Tibial nerve (tissue), 4 donors: ENCODE data around the gene CEP295NL. TPM values are rescaled to one million over a fixed set of nuclear protein-coding genes. Genes with fewer than 3 reads are reported as not detected.

Source experiments
- DNase-seq, 2 donors: peaks; one replicate each; pipeline ENCODE4 v3.0.0-alpha.2; 2019; ENCODE audit warnings: low spot score in 2 of 2
- H3K27ac ChIP-seq, 4 donors: fragments of 200-600 bp; sonication (generic) in 3 of 4; one replicate each; pipeline ENCODE4 v1.5.1; 2017 to 2019; ENCODE audit warnings: mild to moderate bottlenecking in 1 of 4
- H3K27me3 ChIP-seq, 2 donors: fragments of 200-600 bp; sonication (generic) in 1 of 2; one replicate each; pipeline versions ENCODE4 v1.5.1 to v1.6.0; 2017 to 2019
- H3K36me3 ChIP-seq, 3 donors: fragments of 200-600 bp; sonication (generic); one replicate each; pipeline ENCODE4 v1.5.1; 2018 to 2019
- H3K4me1 ChIP-seq, 4 donors: fragments of 200-600 bp; sonication (generic) in 3 of 4; one replicate each; pipeline ENCODE4 v1.5.1; 2017 to 2019
- H3K4me3 ChIP-seq, 4 donors: fragments of 200-600 bp; sonication (generic) in 3 of 4; one replicate each; pipeline ENCODE4 v1.5.1; 2017 to 2019; ENCODE audit warnings: mild to moderate bottlenecking in 1 of 4, moderate library complexity in 1 of 4
- H3K9me3 ChIP-seq, 4 donors: fragments of 200-600 bp; sonication (generic) in 3 of 4; one replicate each; pipeline ENCODE4 v1.5.1; 2017 to 2019
- CTCF ChIP-seq, 5 experiments: fragments of 200-600 bp in 3 of 5; fragments of 450-650 bp in 2 of 5; sonication (generic) in 3 of 5; IDR thresholded peaks; one replicate each; pipeline ENCODE4 v1.5.1; 2016 to 2019; ENCODE audit warnings: antibody characterized with exemption in 5 of 5, mild to moderate bottlenecking in 3 of 5, moderate library complexity in 2 of 5
- EP300 ChIP-seq, 2 donors: sonication (generic); formaldehyde crosslinking; IDR thresholded peaks; one replicate each; pipeline ENCODE4 v1.6.1; 2017; ENCODE audit warnings: antibody characterized with exemption in 2 of 2, mild to moderate bottlenecking in 1 of 2
- POLR2A ChIP-seq, 2 donors: fragments of 450-650 bp; IDR thresholded peaks; one replicate each; pipeline ENCODE4 v1.6.1; 2017; ENCODE audit warnings: antibody characterized with exemption in 2 of 2, mild to moderate bottlenecking in 2 of 2, moderate library complexity in 2 of 2
- WGBS, 2 donors: methylation state at CpG; one replicate each; pipeline ENCODE4 v1.1.5; 2018; 5-methylcytosine and 5-hydroxymethylcytosine counted together
- total RNA-seq, 4 donors: library from RNA; depleted of rRNA; stranded (reverse); fragments of >200 nt; gene quantifications; one replicate each; pipeline ENCODE4 v1.1.0, GENCODE V29; 2016

Gene CEP295NL
- total RNA-seq, 4 donors from 2014 or later, result 6.5 to 35.1 (median 9.9) TPM

- H3K27ac ChIP-seq, result peak overlapping the region in 1 of 4 donors; percentile 16
- TF ChIP-seq POLR2A (IDR thresholded peaks at IDR 0.05), result no peak
- no peak for TF ChIP-seq EP300 (IDR thresholded peaks at IDR 0.05)
- no peak for TF ChIP-seq CTCF (IDR thresholded peaks at IDR 0.05)
- 69 to 71% methylated on average over 15 to 30 of the region's 31 CpGs for WGBS, 2 donors
- no peak overlapping the region for H3K4me3 ChIP-seq
- H3K36me3 ChIP-seq, result no peaks in the 10 kb centered on the region
- H3K9me3 ChIP-seq, result no peaks in the 10 kb centered on the region
- H3K27me3 ChIP-seq, result no peaks in the 10 kb centered on the region
- DNase-seq, result no peak
- H3K4me1 ChIP-seq, result peaks cover 0 to 42% (median 21%) of the 10 kb centered on the region in 4 donors
Observed at GRCh38 chr17:78929908-78930775, 27.1 kb upstream of the CEP295NL start.

- Histone ChIP-seq H3K27me3 (no peaks in the 10 kb centered on the region), H3K4me3 (peak overlapping the region; percentile 67 to 98 (median 78)), H3K9me3 (no peaks in the 10 kb centered on the region), H3K4me1 (peaks cover 0 to 49% (median 30%) of the 10 kb centered on the region in 4 donors), H3K27ac (peak overlapping the region; percentile 82 to 100 (median 96)), H3K36me3 (no peaks in the 10 kb centered on the region)
- 13 to 19% methylated on average over 20 to 33 of the region's 33 CpGs for WGBS, 2 donors
- peak; percentile 87 to 90 for DNase-seq
- peak; percentile 37 to 60 for TF ChIP-seq POLR2A (IDR thresholded peaks at IDR 0.05)
- no peak for TF ChIP-seq CTCF (IDR thresholded peaks at IDR 0.05)
- peak in 1 of 2 donors; percentile 86 for TF ChIP-seq EP300 (IDR thresholded peaks at IDR 0.05)
Observed at GRCh38 chr17:78925662-78926555, 22.9 kb upstream of the CEP295NL start.

- Histone ChIP-seq H3K27ac (peak within 1 kb of the TSS; percentile 82 to 100 (median 96)), H3K4me3 (peak within 1 kb of the TSS; percentile 67 to 98 (median 84)), H3K27me3 (no peaks in the 10 kb centered on the region), H3K36me3 (no peaks in the 10 kb centered on the region), H3K9me3 (no peaks in the 10 kb centered on the region), H3K4me1 (peaks cover 0 to 56% (median 35%) of the 10 kb centered on the region in 4 donors)
- peak; percentile 83 to 89 for DNase-seq
- WGBS, 2 donors, result 2% methylated on average over 17 of the region's 52 CpGs; no CpG with 5 or more reads in 1 of the 2 donors
- TF ChIP-seq EP300 (IDR thresholded peaks at IDR 0.05) (peak in 1 of 2 donors; percentile 91), POLR2A (IDR thresholded peaks at IDR 0.05) (peak in 1 of 2 donors; percentile 30), CTCF (IDR thresholded peaks at IDR 0.05) (peak in 4 of 5 experiments; percentile 7 to 41 (median 28))
Observed at GRCh38 chr17:78925234-78925633, 22.2 kb upstream of the CEP295NL start, which contains the start of gene TIMP2. Gene TIMP2 (minus strand): TSS chr17:78925387. CDS start chr17:78925088, 299 bp downstream.

- Histone ChIP-seq H3K4me3 (peak overlapping the region; percentile 67 to 98 (median 84)), H3K27ac (peak overlapping the region; percentile 82 to 100 (median 90)), H3K4me1 (peaks cover 0 to 62% (median 41%) of the 10 kb centered on the region in 4 donors), H3K36me3 (no peaks in the 10 kb centered on the region), H3K27me3 (no peaks in the 10 kb centered on the region), H3K9me3 (no peaks in the 10 kb centered on the region)
- DNase-seq, result no peak
- WGBS, 2 donors, result 2% methylated on average over 22 to 39 of the region's 64 CpGs
- peak in 1 of 2 donors; percentile 27 for TF ChIP-seq EP300 (IDR thresholded peaks at IDR 0.05)
- no peak for TF ChIP-seq POLR2A (IDR thresholded peaks at IDR 0.05)
- TF ChIP-seq CTCF (IDR thresholded peaks at IDR 0.05), result no peak
Observed at GRCh38 chr17:78924481-78925151, 21.6 kb upstream of the CEP295NL start.
